H1 (cell line): ENCODE data around the gene MYL6B. TPM values are rescaled to one million over a fixed set of nuclear protein-coding genes. Genes with fewer than 3 reads are reported as not detected.

Source experiments
- polyA plus RNA-seq, 7 experiments: library from polyadenylated mRNA; depleted of rRNA in 3 of 7; stranded (reverse) in 5 of 7; unstranded in 2 of 7; fragments of >200 nt in 5 of 7; fragments of 200-250 nt in 2 of 7; gene quantifications; 1 replicate in 5 of 7; 2 replicates in 1 of 7; 4 replicates in 1 of 7; pipeline versions ENCODE4 v1.2.1 to v1.2.3, GENCODE V29; 2011 to 2013; ENCODE audit warnings: missing spikeins in 2 of 7, mixed read lengths in 2 of 7
- total RNA-seq: library from RNA; stranded (reverse); fragmentation: NEBNext Ultra II Directional; extraction: Animal tissue kit (Norgen Biotek cat#: 25700); gene quantifications from 2 replicates; pipeline ENCODE4 v1.2.1, GENCODE V29; 2021

The MYL6B gene
- total and polyA plus RNA-seq, 2 of the 8 experiments (the other 6 are each of a cell fraction or from before 2014, with no cell fraction given), result 163 to 202 TPM

Other genes with a start within 250 kb of the MYL6B start
- 58.5 and 58.9 TPM in 2 replicates for gene PYM1, start 224.7 kb upstream of the MYL6B start, total RNA-seq
- gene PYM1, start 224.7 kb upstream of the MYL6B start, polyA plus RNA-seq (2011; rRNA removed), result 37.3 and 38.7 TPM in 2 replicates
- gene DGKA, start 221.4 kb upstream of the MYL6B start, total RNA-seq, result 18.0 and 21.3 TPM in 2 replicates
- 15.9 and 24.4 TPM in 2 replicates for gene DGKA, start 221.4 kb upstream of the MYL6B start, polyA plus RNA-seq (2011; rRNA removed)
- 120 and 128 TPM in 2 replicates for gene PMEL, start 186.5 kb upstream of the MYL6B start, total RNA-seq
- 382 and 467 TPM in 2 replicates for gene PMEL, start 186.5 kb upstream of the MYL6B start, polyA plus RNA-seq (2011; rRNA removed)
- 41.7 and 42.5 TPM in 2 replicates for gene CDK2, start 185.8 kb upstream of the MYL6B start, total RNA-seq
- gene CDK2, start 185.8 kb upstream of the MYL6B start, polyA plus RNA-seq (2011; rRNA removed), result 39.4 and 41.6 TPM in 2 replicates
- 56.7 and 65.6 TPM in 2 replicates for gene RAB5B, start 178.5 kb upstream of the MYL6B start, total RNA-seq
- gene RAB5B, start 178.5 kb upstream of the MYL6B start, polyA plus RNA-seq (2011; rRNA removed), result 47.2 and 62.4 TPM in 2 replicates
- 22.5 and 23.1 TPM in 2 replicates for gene SUOX, start 155.3 kb upstream of the MYL6B start, total RNA-seq
- gene SUOX, start 155.3 kb upstream of the MYL6B start, polyA plus RNA-seq (2011; rRNA removed), result 26.8 and 31.3 TPM in 2 replicates
- 12.5 and 13.3 TPM in 2 replicates for gene IKZF4, start 131.5 kb upstream of the MYL6B start, total RNA-seq
- 8.0 and 12.9 TPM in 2 replicates for gene IKZF4, start 131.5 kb upstream of the MYL6B start, polyA plus RNA-seq (2011; rRNA removed)
- 53.4 and 64.3 TPM in 2 replicates for gene RPS26, start 110.7 kb upstream of the MYL6B start, total RNA-seq
- 1,236 and 1,922 TPM in 2 replicates for gene RPS26, start 110.7 kb upstream of the MYL6B start, polyA plus RNA-seq (2011; rRNA removed)
- 49.2 and 52.4 TPM in 2 replicates for gene ERBB3, start 72.4 kb upstream of the MYL6B start, total RNA-seq
- 33.9 and 43.4 TPM in 2 replicates for gene ERBB3, start 72.4 kb upstream of the MYL6B start, polyA plus RNA-seq (2011; rRNA removed)
- gene PA2G4, start 48.0 kb upstream of the MYL6B start, total RNA-seq, result 237 and 242 TPM in 2 replicates
- gene PA2G4, start 48.0 kb upstream of the MYL6B start, polyA plus RNA-seq (2011; rRNA removed), result 100 and 159 TPM in 2 replicates
- 4,440 and 4,619 TPM in 2 replicates for gene RPL41, start 36.0 kb upstream of the MYL6B start, total RNA-seq
- gene RPL41, start 36.0 kb upstream of the MYL6B start, polyA plus RNA-seq (2011; rRNA removed), result 10,552 and 16,488 TPM in 2 replicates
- 11.2 and 12.5 TPM in 2 replicates for gene ZC3H10, start 34.3 kb upstream of the MYL6B start, total RNA-seq
- 4.0 and 5.1 TPM in 2 replicates for gene ZC3H10, start 34.3 kb upstream of the MYL6B start, polyA plus RNA-seq (2011; rRNA removed)
- gene ESYT1, start 24.3 kb upstream of the MYL6B start, total RNA-seq, result 85.1 and 86.9 TPM in 2 replicates
- gene ESYT1, start 24.3 kb upstream of the MYL6B start, polyA plus RNA-seq (2011; rRNA removed), result 165 and 174 TPM in 2 replicates
- 1,130 and 1,137 TPM in 2 replicates for gene MYL6, start 5.8 kb downstream of the MYL6B start, total RNA-seq
- 1,664 and 2,279 TPM in 2 replicates for gene MYL6, start 5.8 kb downstream of the MYL6B start, polyA plus RNA-seq (2011; rRNA removed)
- gene SMARCC2, start 36.9 kb downstream of the MYL6B start, total RNA-seq, result 66.3 and 78.5 TPM in 2 replicates
- 33.9 and 40.5 TPM in 2 replicates for gene SMARCC2, start 36.9 kb downstream of the MYL6B start, polyA plus RNA-seq (2011; rRNA removed)
- 55.0 and 55.5 TPM in 2 replicates for gene RNF41, start 69.3 kb downstream of the MYL6B start, total RNA-seq
- gene RNF41, start 69.3 kb downstream of the MYL6B start, polyA plus RNA-seq (2011; rRNA removed), result 98.6 and 127 TPM in 2 replicates
- 56.1 and 58.1 TPM in 2 replicates for gene NABP2, start 71.8 kb downstream of the MYL6B start, total RNA-seq
- 59.8 and 67.5 TPM in 2 replicates for gene NABP2, start 71.8 kb downstream of the MYL6B start, polyA plus RNA-seq (2011; rRNA removed)
- 0.25 TPM in 1 of 2 replicates, not detected in the other for gene SLC39A5, start 77.5 kb downstream of the MYL6B start, total RNA-seq
- gene SLC39A5, start 77.5 kb downstream of the MYL6B start, polyA plus RNA-seq (2011; rRNA removed), result 0.27 and 0.75 TPM in 2 replicates
- gene ANKRD52, start 105.8 kb downstream of the MYL6B start, total RNA-seq, result 34.1 and 36.3 TPM in 2 replicates
- gene ANKRD52, start 105.8 kb downstream of the MYL6B start, polyA plus RNA-seq (2011; rRNA removed), result 14.0 and 20.7 TPM in 2 replicates
- gene COQ10A, start 114.4 kb downstream of the MYL6B start, total RNA-seq, result 21.8 and 22.8 TPM in 2 replicates
- gene COQ10A, start 114.4 kb downstream of the MYL6B start, polyA plus RNA-seq (2011; rRNA removed), result 39.5 and 42.9 TPM in 2 replicates
- gene CS, start 147.7 kb downstream of the MYL6B start, total RNA-seq, result 238 and 243 TPM in 2 replicates
- 82.4 and 96.6 TPM in 2 replicates for gene CS, start 147.7 kb downstream of the MYL6B start, polyA plus RNA-seq (2011; rRNA removed)
- 195 and 203 TPM in 2 replicates for gene CNPY2, start 163.4 kb downstream of the MYL6B start, total RNA-seq
- 222 and 281 TPM in 2 replicates for gene CNPY2, start 163.4 kb downstream of the MYL6B start, polyA plus RNA-seq (2011; rRNA removed)
- 30.5 and 36.7 TPM in 2 replicates for gene PAN2, start 181.4 kb downstream of the MYL6B start, total RNA-seq
- gene PAN2, start 181.4 kb downstream of the MYL6B start, polyA plus RNA-seq (2011; rRNA removed), result 29.6 and 37.1 TPM in 2 replicates
- gene IL23A, start 186.3 kb downstream of the MYL6B start, total RNA-seq, result 1.4 and 2.3 TPM in 2 replicates
- gene IL23A, start 186.3 kb downstream of the MYL6B start, polyA plus RNA-seq (2011; rRNA removed), result 2.6 and 3.6 TPM in 2 replicates
- 42.4 and 44.7 TPM in 2 replicates for gene STAT2, start 207.5 kb downstream of the MYL6B start, total RNA-seq
- gene STAT2, start 207.5 kb downstream of the MYL6B start, polyA plus RNA-seq (2011; rRNA removed), result 37.1 and 39.9 TPM in 2 replicates
- not detected in 2 replicates for gene APOF, start 210.3 kb downstream of the MYL6B start, total RNA-seq
- gene APOF, start 210.3 kb downstream of the MYL6B start, polyA plus RNA-seq (2011; rRNA removed), result not detected in 2 replicates